ENCODE data around the gene JMY. TPM values are rescaled to one million over a fixed set of nuclear protein-coding genes. Genes with fewer than 3 reads are reported as not detected.

JMY gene
- total and polyA plus RNA-seq, 2 donors (not counting 3 experiments of a cell fraction or from before 2014, with no cell fraction given) = 1.5 to 6.5 TPM

GRCh38 chr5:79242242-79243039 lies 6.5 kb downstream of the JMY start:
- Histone ChIP-seq H3K27ac (ENCODE audit: insufficient read depth, low read depth, low read length) (no peak overlapping the region), H2AFZ (ENCODE audit: low read depth, low read length) (no peak overlapping the region), H3K79me2 (ENCODE audit: control insufficient read depth, insufficient read depth, low read length) (no peaks in the 10 kb centered on the region), H3K9ac (replicated peaks; ENCODE audit: extremely low read depth, insufficient read depth, low read length) (no peak overlapping the region), H4K20me1 (replicated peaks; ENCODE audit: control insufficient read depth, extremely low read depth, insufficient read depth, low read length) (peaks cover 7% of the 10 kb centered on the region), H3K9me1 (replicated peaks; ENCODE audit: control insufficient read depth, extremely low read depth, insufficient read depth, low read length) (no peaks in the 10 kb centered on the region), H3K9me3 (replicated peaks; ENCODE audit: control insufficient read depth, insufficient read depth, low read length) (no peaks in the 10 kb centered on the region), H3K36me3 (ENCODE audit: control insufficient read depth in 2 of 2, extremely low read depth in 1 of 2, insufficient read depth in 2 of 2, low read length in 2 of 2) (no peaks in the 10 kb centered on the region), H3K27me3 (ENCODE audit: control insufficient read depth in 2 of 2, insufficient read depth in 2 of 2, low read length in 2 of 2) (no peaks in the 10 kb centered on the region), H3K4me2 (ENCODE audit: insufficient read depth, low read length) (no peak overlapping the region), H3K4me3 (replicated peaks in 1 of 3; ENCODE audit: insufficient read depth in 1 of 3, low read depth in 1 of 3, low read length in 3 of 3) (no peak overlapping the region), H3K4me1 (ENCODE audit: control insufficient read depth, extremely low read depth, insufficient read depth, low read length) (peaks cover 8% of the 10 kb centered on the region)
- dilution Hi-C loops (cut with MboI; ENCODE audit: extremely low pct_ligation_motif_present, low sequenced_read_pairs) (no loop called here), intact Hi-C loops (cut with micrococcal nuclease) (no loop called here)
- no peak for FAIRE-seq
- POLR2A ChIA-PET = no interaction called here
- no peak for DNase-seq (ENCODE audit: low read depth, low spot score)
- no TSS peak for BruUV-seq (replicated peaks)
- TF ChIP-seq GATA2 (IDR thresholded peaks at IDR 0.05; ENCODE audit: insufficient read depth, insufficient read length, low read depth, low read length) (no peak), JUN (IDR thresholded peaks at IDR 0.05; ENCODE audit: borderline replicate concordance, insufficient read depth, insufficient read length, low read depth) (no peak), POLR2AphosphoS5 (IDR thresholded peaks at IDR 0.05; ENCODE audit: insufficient read depth, low read depth, low read length) (no peak), MAX (IDR thresholded peaks at IDR 0.05; ENCODE audit: insufficient read depth, insufficient read length) (no peak), POLR2A (IDR thresholded peaks at IDR 0.05; ENCODE audit: low read depth, low read length) (no peak), CTCF (IDR thresholded peaks at IDR 0.05; ENCODE audit: extremely low read depth in 1 of 2, insufficient read depth in 1 of 2, low read depth in 1 of 2, low read length in 2 of 2) (no peak), EZH2 (IDR thresholded peaks at IDR 0.05; ENCODE audit: borderline replicate concordance, low read depth, low read length, severe bottlenecking) (no peak), FOS (IDR thresholded peaks at IDR 0.05; ENCODE audit: borderline replicate concordance, insufficient read depth, low read length) (no peak), MYC (IDR thresholded peaks at IDR 0.05; ENCODE audit: low read depth, low read length) (no peak)
- CTCF ChIA-PET = interaction anchor here (1.8 kb wide), 1 partner anchor 841 kb away, joined by 3 read pairs; no protein-coding TSS in a partner anchor
